Prostate gland (tissue), 2 donors: ENCODE results near the gene VRK1. TPM values are rescaled to one million over a fixed set of nuclear protein-coding genes. Genes with fewer than 3 reads are reported as not detected.

Experiments
- DNase-seq: peaks from one replicate; pipeline ENCODE4 v3.0.0-alpha.2; 2019; ENCODE audit warnings: low spot score
- H3K27ac ChIP-seq, 2 donors: fragments of 200-600 bp; sonication (generic); 2 replicates each; pipeline ENCODE4 v1.5.1; 2017 to 2019
- H3K27me3 ChIP-seq: fragments of 200-600 bp; sonication (generic); replicated peaks from 2 replicates; pipeline ENCODE4 v1.5.1; 2019; ENCODE audit not compliant: insufficient read depth
- H3K36me3 ChIP-seq, 2 donors: fragments of 200-600 bp; sonication (generic); 1 replicate in 1 of 2; 2 replicates in 1 of 2; pipeline versions ENCODE4 v1.5.1 to v1.8.1; 2017 to 2019
- H3K4me1 ChIP-seq: fragments of 200-600 bp; sonication (generic); replicated peaks from 2 replicates; pipeline ENCODE4 v1.5.1; 2019
- H3K4me3 ChIP-seq, 2 donors: fragments of 200-600 bp; sonication (generic); 2 replicates each; pipeline ENCODE4 v1.5.1; 2017 to 2019
- H3K9me3 ChIP-seq: fragments of 200-600 bp; sonication (generic); 2 replicates; pipeline ENCODE4 v1.5.1; 2017
- CTCF ChIP-seq, 4 experiments: fragments of 200-600 bp in 2 of 4; fragments of 450-650 bp in 2 of 4; sonication (generic) in 2 of 4; IDR thresholded peaks; 1 replicate in 3 of 4; 2 replicates in 1 of 4; pipeline ENCODE4 v1.5.1; 2016 to 2019; ENCODE audit warnings: antibody characterized with exemption in 4 of 4, mild to moderate bottlenecking in 2 of 4, moderate library complexity in 2 of 4
- POLR2A ChIP-seq: fragments of 450-650 bp; IDR thresholded peaks from one replicate; pipeline ENCODE4 v1.6.1; 2016; ENCODE audit warnings: antibody characterized with exemption, mild to moderate bottlenecking
- POLR2AphosphoS5 ChIP-seq: sonication (generic); formaldehyde crosslinking; IDR thresholded peaks from one replicate; pipeline ENCODE4 v1.6.1; 2017; ENCODE audit warnings: antibody characterized with exemption
- WGBS: methylation state at CpG from one replicate; pipeline ENCODE4 v1.1.5; 2018; 5-methylcytosine and 5-hydroxymethylcytosine counted together
- intact Hi-C: fragments of 100-400 bp; cut with DNase I; formaldehyde crosslinking; loops from one replicate; pipeline ENCODE4 v1.14.2; 2022
- total RNA-seq, 2 donors: library from RNA; depleted of rRNA; stranded (reverse); fragments of >200 nt; gene quantifications; one replicate each; pipeline ENCODE4 v1.1.0, GENCODE V29; 2016

VRK1 gene
- total RNA-seq, 2 donors from 2014 or later, result 11.4 to 20.3 TPM

GRCh38 chr14:96861568-96862310 lies 64.6 kb downstream of the VRK1 start:
- Histone ChIP-seq H3K4me1 (no peaks in the 10 kb centered on the region), H3K4me3 (no peak overlapping the region), H3K9me3 (no peaks in the 10 kb centered on the region), H3K27me3 (no peaks in the 10 kb centered on the region), H3K36me3 (no peaks in the 10 kb centered on the region), H3K27ac (no peak overlapping the region)
- no peak for DNase-seq
- intact Hi-C loops, result no loop called here
- TF ChIP-seq CTCF (IDR thresholded peaks at IDR 0.05), result no peak
- no peak for TF ChIP-seq POLR2AphosphoS5
- 78% methylated on average over 5 of the region's 5 CpGs for WGBS

- H3K9me3 ChIP-seq, result no peaks in the 10 kb centered on the region
- H3K27me3 ChIP-seq, result no peaks in the 10 kb centered on the region
- no peak overlapping the region for H3K27ac ChIP-seq
- H3K4me1 ChIP-seq, result no peaks in the 10 kb centered on the region
- H3K4me3 ChIP-seq, result no peak overlapping the region
- intact Hi-C loops, result no loop called here
- DNase-seq, result no peak
- H3K36me3 ChIP-seq, result no peaks in the 10 kb centered on the region
- WGBS, result 64% methylated on average over 5 of the region's 5 CpGs
- TF ChIP-seq CTCF (IDR thresholded peaks at IDR 0.05) (no peak), POLR2AphosphoS5 (no peak), POLR2A (no peak)
These were observed 66.3 kb downstream of the VRK1 start for GRCh38 chr14:96863327-96863985.

GRCh38 chr14:96863986-96864330 lies 66.8 kb downstream of the VRK1 start:
- H3K27ac ChIP-seq, result no peak overlapping the region
- H3K36me3 ChIP-seq, result no peaks in the 10 kb centered on the region
- TF ChIP-seq POLR2AphosphoS5, result no peak
- no peak for TF ChIP-seq POLR2A
- no peak for TF ChIP-seq CTCF (IDR thresholded peaks at IDR 0.05)
- DNase-seq, result no peak
- H3K27me3 ChIP-seq, result no peaks in the 10 kb centered on the region
- intact Hi-C loops, result no loop called here
- H3K9me3 ChIP-seq, result no peaks in the 10 kb centered on the region
- 98% methylated on average over 3 of the region's 3 CpGs for WGBS
- no peak overlapping the region for H3K4me3 ChIP-seq
- no peaks in the 10 kb centered on the region for H3K4me1 ChIP-seq

- Histone ChIP-seq H3K27me3 (no peaks in the 10 kb centered on the region), H3K27ac (no peak overlapping the region), H3K4me1 (no peaks in the 10 kb centered on the region), H3K9me3 (no peaks in the 10 kb centered on the region), H3K4me3 (no peak overlapping the region), H3K36me3 (no peaks in the 10 kb centered on the region)
- TF ChIP-seq CTCF (IDR thresholded peaks at IDR 0.05) (no peak), POLR2A (no peak), POLR2AphosphoS5 (no peak)
- DNase-seq, result no peak
- intact Hi-C loops, result no loop called here
- WGBS, result 80% methylated on average over 3 of the region's 3 CpGs
These were observed 70.5 kb downstream of the VRK1 start for GRCh38 chr14:96867634-96868033.

GRCh38 chr14:96874127-96874526 lies 76.9 kb downstream of the VRK1 start:
- WGBS, result 90% methylated on average over 4 of the region's 4 CpGs

More at GRCh38 chr14:96874127-96874526, 76.9 kb downstream of the VRK1 start:
- Histone ChIP-seq H3K27ac (no peak overlapping the region), H3K4me3 (no peak overlapping the region), H3K4me1 (no peaks in the 10 kb centered on the region), H3K36me3 (no peaks in the 10 kb centered on the region), H3K27me3 (no peaks in the 10 kb centered on the region), H3K9me3 (no peaks in the 10 kb centered on the region)
- DNase-seq, result no peak
- intact Hi-C loops, result no loop called here
- TF ChIP-seq POLR2A (no peak), POLR2AphosphoS5 (no peak), CTCF (IDR thresholded peaks at IDR 0.05) (no peak)
